ENCODE results near the gene CACNA1C.
A peak's percentile ranks its signal among the peaks of the same experiment; 100 is the strongest.

The CACNA1C gene

DNA sequence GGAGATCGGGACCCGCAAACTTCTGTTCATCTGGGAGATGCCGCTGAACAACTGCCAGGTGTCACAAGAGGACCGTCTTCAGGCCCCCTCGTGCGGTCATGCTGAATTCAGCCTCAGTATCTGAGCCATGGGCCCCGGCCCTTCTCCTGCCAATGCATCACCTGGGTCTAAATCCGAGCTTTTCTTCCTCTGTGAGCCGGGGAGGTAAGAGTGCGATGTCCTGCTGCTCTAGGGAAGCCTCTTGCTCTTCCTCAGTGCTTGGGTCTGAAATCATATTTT, 586.2 kb downstream of the CACNA1C start:
- Histone ChIP-seq H3K4me3 (ENCODE audit: low read depth in 1 of 2, low read length in 2 of 2) (no peak overlapping the region), H3K4me2 (ENCODE audit: insufficient read depth, low read length) (no peak overlapping the region), H3K36me3 (ENCODE audit: insufficient read depth, low read length) (no peaks in the 10 kb centered on the region), H4K20me1 (ENCODE audit: insufficient read depth, low read length) (0 out of 2 replicates have a peak, but pooled peaks cover 2% of the 10 kb centered on the region), H2AFZ (ENCODE audit: low read depth, low read length) (no peak overlapping the region), H3K9ac (ENCODE audit: low read depth, low read length) (no peak overlapping the region), H3K9me3 (ENCODE audit: insufficient read depth, low read length, severe bottlenecking) (no peaks in the 10 kb centered on the region), H3K4me1 (ENCODE audit: insufficient read depth, low read length) (no peaks in the 10 kb centered on the region), H3K27ac (ENCODE audit: low read length) (no peak overlapping the region), H3K79me2 (ENCODE audit: insufficient read depth, low read length) (no peaks in the 10 kb centered on the region), H3K27me3 (ENCODE audit: insufficient read depth, low read length, poor library complexity) (peaks cover 31% of the 10 kb centered on the region)
- ATAC-seq (ENCODE audit: insufficient read depth, low read depth) (no peak), DNase-seq (no peak)
- TF ChIP-seq EZH2 (IDR thresholded peaks at IDR 0.05; ENCODE audit: borderline replicate concordance, low read depth, low read length, severe bottlenecking) (no peak), CTCF (IDR thresholded peaks at IDR 0.05; ENCODE audit: borderline replicate concordance, extremely low read depth, low read length, poor library complexity, severe bottlenecking) (no peak)

- H3K9ac ChIP-seq (ENCODE audit: low read depth, low read length), result no peak overlapping the region
- peaks cover 38% of the 10 kb centered on the region for H3K27me3 ChIP-seq (ENCODE audit: insufficient read depth, low read length, poor library complexity)
- no peak overlapping the region for H3K4me2 ChIP-seq (ENCODE audit: insufficient read depth, low read length)
- H4K20me1 ChIP-seq (ENCODE audit: insufficient read depth, low read length), result 0 out of 2 replicates have a peak, but pooled peaks cover 2% of the 10 kb centered on the region
- no peak for ATAC-seq (ENCODE audit: insufficient read depth, low read depth)
- no peak overlapping the region for H2AFZ ChIP-seq (ENCODE audit: low read depth, low read length)
- TF ChIP-seq CTCF (IDR thresholded peaks at IDR 0.05; ENCODE audit: borderline replicate concordance, extremely low read depth, low read length, poor library complexity, severe bottlenecking), result no peak
- DNase-seq, result no peak
- H3K27ac ChIP-seq (ENCODE audit: low read length), result no peak overlapping the region
- H3K4me1 ChIP-seq (ENCODE audit: insufficient read depth, low read length), result no peaks in the 10 kb centered on the region
- H3K36me3 ChIP-seq (ENCODE audit: insufficient read depth, low read length), result no peaks in the 10 kb centered on the region
- no peaks in the 10 kb centered on the region for H3K79me2 ChIP-seq (ENCODE audit: insufficient read depth, low read length)
- no peaks in the 10 kb centered on the region for H3K9me3 ChIP-seq (ENCODE audit: insufficient read depth, low read length, severe bottlenecking)
- H3K4me3 ChIP-seq (ENCODE audit: low read depth in 1 of 2, low read length in 2 of 2), result no peak overlapping the region
Measured at GRCh38 chr12:2640281-2640680, 587.5 kb downstream of the CACNA1C start.

- DNase-seq (no peak), ATAC-seq (ENCODE audit: insufficient read depth, low read depth) (no peak)
- no peaks in the 10 kb centered on the region for H3K9me3 ChIP-seq (ENCODE audit: insufficient read depth, low read length, severe bottlenecking)
- H3K4me1 ChIP-seq (ENCODE audit: insufficient read depth, low read length), result no peaks in the 10 kb centered on the region
- H3K9ac ChIP-seq (ENCODE audit: low read depth, low read length), result no peak overlapping the region
- H3K27ac ChIP-seq (ENCODE audit: low read length), result no peak overlapping the region
- no peaks in the 10 kb centered on the region for H3K36me3 ChIP-seq (ENCODE audit: insufficient read depth, low read length)
- H3K79me2 ChIP-seq (ENCODE audit: insufficient read depth, low read length), result no peaks in the 10 kb centered on the region
- H4K20me1 ChIP-seq (ENCODE audit: insufficient read depth, low read length), result 0 out of 2 replicates have a peak, but pooled peaks cover 2% of the 10 kb centered on the region
- H3K4me2 ChIP-seq (ENCODE audit: insufficient read depth, low read length), result no peak overlapping the region
- TF ChIP-seq EZH2 (IDR thresholded peaks at IDR 0.05; ENCODE audit: borderline replicate concordance, low read depth, low read length, severe bottlenecking), result no peak
- TF ChIP-seq CTCF (IDR thresholded peaks at IDR 0.05; ENCODE audit: borderline replicate concordance, extremely low read depth, low read length, poor library complexity, severe bottlenecking), result no peak
- H2AFZ ChIP-seq (ENCODE audit: low read depth, low read length), result no peak overlapping the region
- peaks cover 42% of the 10 kb centered on the region for H3K27me3 ChIP-seq (ENCODE audit: insufficient read depth, low read length, poor library complexity)
- H3K4me3 ChIP-seq (ENCODE audit: low read depth in 1 of 2, low read length in 2 of 2), result no peak overlapping the region
Measured at GRCh38 chr12:2640709-2641108, 587.9 kb downstream of the CACNA1C start.

DNA sequence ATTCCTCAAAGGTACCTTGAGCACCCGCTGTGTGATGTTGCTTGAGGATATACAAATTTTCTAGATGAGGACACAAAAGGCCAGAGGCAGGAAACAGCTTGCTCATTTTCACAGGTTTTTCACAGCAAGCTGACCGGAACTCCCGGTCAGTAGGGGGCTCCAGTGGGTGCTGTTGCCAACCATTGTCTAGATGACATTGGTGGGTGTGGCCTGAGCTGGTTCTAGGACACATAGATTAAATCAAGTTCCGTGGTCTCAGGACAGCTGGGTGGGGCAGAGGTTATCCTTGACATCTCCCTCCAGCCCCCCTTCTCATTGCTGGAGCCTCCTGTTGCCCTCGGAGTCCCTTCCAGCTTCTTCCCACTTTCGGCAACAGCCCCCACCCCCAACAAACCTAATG, 588.4 kb downstream of the CACNA1C start:
- Histone ChIP-seq H3K9me3 (ENCODE audit: insufficient read depth, low read length, severe bottlenecking) (no peaks in the 10 kb centered on the region), H3K4me2 (ENCODE audit: insufficient read depth, low read length) (no peak overlapping the region)
- ATAC-seq (ENCODE audit: insufficient read depth, low read depth), result no peak

More for the DNA sequence above, 588.4 kb downstream of the CACNA1C start:
- Histone ChIP-seq H3K4me1 (ENCODE audit: insufficient read depth, low read length) (no peaks in the 10 kb centered on the region), H3K27ac (ENCODE audit: low read length) (no peak overlapping the region), H2AFZ (ENCODE audit: low read depth, low read length) (no peak overlapping the region), H4K20me1 (ENCODE audit: insufficient read depth, low read length) (0 out of 2 replicates have a peak, but pooled peaks cover 2% of the 10 kb centered on the region), H3K79me2 (ENCODE audit: insufficient read depth, low read length) (no peaks in the 10 kb centered on the region), H3K27me3 (ENCODE audit: insufficient read depth, low read length, poor library complexity) (peaks cover 43% of the 10 kb centered on the region), H3K4me3 (ENCODE audit: low read depth in 1 of 2, low read length in 2 of 2) (no peak overlapping the region), H3K36me3 (ENCODE audit: insufficient read depth, low read length) (no peaks in the 10 kb centered on the region), H3K9ac (ENCODE audit: low read depth, low read length) (no peak overlapping the region)
- no peak for TF ChIP-seq EZH2 (IDR thresholded peaks at IDR 0.05; ENCODE audit: borderline replicate concordance, low read depth, low read length, severe bottlenecking)
- TF ChIP-seq CTCF (IDR thresholded peaks at IDR 0.05; ENCODE audit: borderline replicate concordance, extremely low read depth, low read length, poor library complexity, severe bottlenecking), result peak; percentile 18
- DNase-seq, result no peak

All from DND-41 (cell line).